ENCODE data around the gene TAF3.
A peak's percentile ranks its signal among the peaks of the same experiment; 100 is the strongest.

TAF3 gene

DNA sequence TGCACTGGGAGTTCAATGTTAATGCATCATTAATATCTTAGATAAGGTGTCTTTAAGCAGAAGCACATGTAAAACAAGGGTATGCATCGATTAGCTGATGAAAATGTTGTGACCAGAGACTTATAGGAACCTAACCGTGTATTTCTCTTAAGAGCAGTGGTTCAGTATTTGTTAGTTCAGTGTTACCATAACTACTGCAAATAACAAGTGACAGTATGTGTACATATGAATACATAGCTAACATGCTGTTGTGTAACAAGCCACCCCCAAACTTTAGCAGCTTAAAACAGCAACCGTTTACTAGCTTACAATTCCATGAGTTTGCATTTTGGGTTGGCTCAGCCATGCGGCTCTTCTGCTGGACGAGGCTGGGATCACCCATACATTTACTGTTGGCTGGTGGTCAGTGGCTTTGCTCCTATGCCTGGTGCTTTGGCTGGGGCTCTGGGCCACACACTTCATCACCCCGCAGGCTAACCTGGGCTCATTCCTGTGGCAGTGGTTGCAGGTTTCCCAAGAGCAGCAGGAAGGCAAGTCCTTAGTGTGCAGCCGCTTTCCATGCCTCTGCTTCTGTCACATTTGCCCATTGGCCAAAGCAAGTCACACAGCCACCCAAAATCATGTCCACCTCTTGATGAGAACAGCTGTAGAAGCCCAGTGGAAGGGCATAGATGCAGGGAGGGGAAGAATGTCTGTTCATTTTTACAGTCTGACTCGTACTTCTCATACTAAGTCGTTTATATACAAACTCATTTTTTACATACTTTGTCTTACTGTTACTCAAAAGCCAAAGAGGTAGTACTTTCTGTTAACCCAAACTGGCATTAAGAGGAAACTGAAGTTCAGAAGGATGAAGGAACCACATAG, 132.9 kb downstream of the TAF3 start:
- H3K27me3 ChIP-seq (ENCODE audit: control insufficient read depth, insufficient read depth, low read length), result no peaks in the 10 kb centered on the region
- no peak overlapping the region for H3K4me3 ChIP-seq (ENCODE audit: low read depth, low read length)
- H3K79me2 ChIP-seq, result no peaks in the 10 kb centered on the region
- no peaks in the 10 kb centered on the region for H3K9me3 ChIP-seq (ENCODE audit: control insufficient read depth, low read length)
- H3K9ac ChIP-seq, result no peak overlapping the region
- no peak overlapping the region for H3K4me2 ChIP-seq (ENCODE audit: low read length)
- no peak overlapping the region for H2AFZ ChIP-seq
- TF ChIP-seq, protein P1, sequence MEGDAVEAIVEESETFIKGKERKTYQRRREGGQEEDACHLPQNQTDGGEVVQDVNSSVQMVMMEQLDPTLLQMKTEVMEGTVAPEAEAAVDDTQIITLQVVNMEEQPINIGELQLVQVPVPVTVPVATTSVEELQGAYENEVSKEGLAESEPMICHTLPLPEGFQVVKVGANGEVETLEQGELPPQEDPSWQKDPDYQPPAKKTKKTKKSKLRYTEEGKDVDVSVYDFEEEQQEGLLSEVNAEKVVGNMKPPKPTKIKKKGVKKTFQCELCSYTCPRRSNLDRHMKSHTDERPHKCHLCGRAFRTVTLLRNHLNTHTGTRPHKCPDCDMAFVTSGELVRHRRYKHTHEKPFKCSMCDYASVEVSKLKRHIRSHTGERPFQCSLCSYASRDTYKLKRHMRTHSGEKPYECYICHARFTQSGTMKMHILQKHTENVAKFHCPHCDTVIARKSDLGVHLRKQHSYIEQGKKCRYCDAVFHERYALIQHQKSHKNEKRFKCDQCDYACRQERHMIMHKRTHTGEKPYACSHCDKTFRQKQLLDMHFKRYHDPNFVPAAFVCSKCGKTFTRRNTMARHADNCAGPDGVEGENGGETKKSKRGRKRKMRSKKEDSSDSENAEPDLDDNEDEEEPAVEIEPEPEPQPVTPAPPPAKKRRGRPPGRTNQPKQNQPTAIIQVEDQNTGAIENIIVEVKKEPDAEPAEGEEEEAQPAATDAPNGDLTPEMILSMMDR (IDR thresholded peaks at IDR 0.05), result no peak
- no peak overlapping the region for H3K27ac ChIP-seq
- H3K36me3 ChIP-seq (ENCODE audit: control insufficient read depth, insufficient read depth, low read length), result no peaks in the 10 kb centered on the region
- peaks cover 7% of the 10 kb centered on the region for H3K4me1 ChIP-seq

DNA sequence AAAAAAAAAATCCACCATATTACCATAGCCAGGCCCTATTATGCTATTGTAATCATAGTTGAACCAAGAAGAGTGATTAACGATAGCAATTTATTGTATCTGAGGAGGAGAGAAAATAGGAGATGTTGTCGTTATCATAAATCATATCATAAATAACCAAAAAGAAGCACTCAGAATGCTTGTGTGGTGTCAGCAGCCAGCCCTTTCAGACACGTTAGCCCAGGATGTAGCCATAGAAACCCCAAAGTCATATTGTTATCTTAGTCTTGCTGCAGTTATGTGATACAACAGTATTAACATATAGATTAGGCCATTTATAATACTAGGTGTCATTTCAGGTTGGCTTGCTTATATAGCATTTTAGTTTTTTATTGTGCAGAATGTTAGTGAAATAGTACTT, 134.0 kb downstream of the TAF3 start:
- no peak overlapping the region for H2AFZ ChIP-seq
- peaks cover 7% of the 10 kb centered on the region for H3K4me1 ChIP-seq
- no peak overlapping the region for H3K4me3 ChIP-seq (ENCODE audit: low read depth, low read length)
- H3K4me2 ChIP-seq (ENCODE audit: low read length), result no peak overlapping the region
- TF ChIP-seq, protein P1 (IDR thresholded peaks at IDR 0.05), result no peak
- no peaks in the 10 kb centered on the region for H3K27me3 ChIP-seq (ENCODE audit: control insufficient read depth, insufficient read depth, low read length)
- no peak overlapping the region for H3K27ac ChIP-seq
- no peaks in the 10 kb centered on the region for H3K36me3 ChIP-seq (ENCODE audit: control insufficient read depth, insufficient read depth, low read length)
- no peak overlapping the region for H3K9ac ChIP-seq
- H3K9me3 ChIP-seq (ENCODE audit: control insufficient read depth, low read length), result no peaks in the 10 kb centered on the region
- no peaks in the 10 kb centered on the region for H3K79me2 ChIP-seq

DNA sequence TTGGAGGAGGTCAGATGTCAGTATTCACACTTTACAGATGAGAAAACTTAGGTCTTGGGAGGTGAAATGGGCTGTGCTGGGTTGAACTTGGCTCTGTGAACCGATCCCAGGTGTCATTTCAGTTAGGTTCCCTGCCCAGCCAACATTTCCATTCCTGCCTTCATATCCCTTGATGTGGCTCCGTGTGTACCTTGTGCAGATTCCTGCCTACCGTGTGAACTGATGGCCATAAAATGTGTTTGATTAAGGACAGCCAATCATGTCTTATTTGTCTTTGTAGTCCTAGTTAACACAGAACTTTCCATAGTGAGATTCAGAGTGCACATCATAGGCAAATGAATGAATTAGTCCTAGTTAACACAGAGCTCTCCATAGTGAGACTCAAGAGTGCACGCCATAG, 135.1 kb downstream of the TAF3 start:
- Histone ChIP-seq H3K36me3 (ENCODE audit: control insufficient read depth, insufficient read depth, low read length) (no peaks in the 10 kb centered on the region), H2AFZ (no peak overlapping the region), H3K9me3 (ENCODE audit: control insufficient read depth, low read length) (no peaks in the 10 kb centered on the region), H3K27me3 (ENCODE audit: control insufficient read depth, insufficient read depth, low read length) (no peaks in the 10 kb centered on the region), H3K4me2 (ENCODE audit: low read length) (no peak overlapping the region), H3K9ac (no peak overlapping the region), H3K4me1 (peaks cover 7% of the 10 kb centered on the region), H3K27ac (no peak overlapping the region), H3K4me3 (ENCODE audit: low read depth, low read length) (no peak overlapping the region), H3K79me2 (no peaks in the 10 kb centered on the region)
- TF ChIP-seq, protein P1 (IDR thresholded peaks at IDR 0.05), result no peak

DNA sequence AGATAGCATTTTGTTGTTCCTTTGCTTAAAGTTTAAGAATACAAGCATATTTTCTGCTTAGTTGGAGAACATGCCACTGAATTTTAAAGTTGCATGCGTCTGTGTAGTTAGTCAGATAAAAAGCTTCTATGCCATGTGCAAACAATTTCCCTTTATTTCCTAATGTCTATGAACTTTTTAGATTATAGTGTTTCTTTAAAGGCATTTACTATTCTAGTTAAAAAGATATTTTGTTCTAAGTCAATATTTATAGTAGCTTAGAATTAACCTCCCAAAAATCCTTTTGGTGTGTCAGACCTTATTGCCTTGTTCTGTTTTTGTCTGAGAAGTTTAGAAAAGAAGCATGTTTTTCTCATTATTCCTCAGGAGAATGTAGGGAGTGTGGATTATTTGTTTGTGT, 137.1 kb downstream of the TAF3 start:
- TF ChIP-seq, protein P1 (IDR thresholded peaks at IDR 0.05), result no peak
- Histone ChIP-seq H3K79me2 (no peaks in the 10 kb centered on the region), H2AFZ (no peak overlapping the region), H3K9ac (no peak overlapping the region), H3K27ac (no peak overlapping the region), H3K27me3 (ENCODE audit: control insufficient read depth, insufficient read depth, low read length) (no peaks in the 10 kb centered on the region), H3K36me3 (ENCODE audit: control insufficient read depth, insufficient read depth, low read length) (no peaks in the 10 kb centered on the region), H3K9me3 (ENCODE audit: control insufficient read depth, low read length) (no peaks in the 10 kb centered on the region), H3K4me1 (peaks cover 7% of the 10 kb centered on the region), H3K4me3 (ENCODE audit: low read depth, low read length) (no peak overlapping the region), H3K4me2 (ENCODE audit: low read length) (no peak overlapping the region)

DNA sequence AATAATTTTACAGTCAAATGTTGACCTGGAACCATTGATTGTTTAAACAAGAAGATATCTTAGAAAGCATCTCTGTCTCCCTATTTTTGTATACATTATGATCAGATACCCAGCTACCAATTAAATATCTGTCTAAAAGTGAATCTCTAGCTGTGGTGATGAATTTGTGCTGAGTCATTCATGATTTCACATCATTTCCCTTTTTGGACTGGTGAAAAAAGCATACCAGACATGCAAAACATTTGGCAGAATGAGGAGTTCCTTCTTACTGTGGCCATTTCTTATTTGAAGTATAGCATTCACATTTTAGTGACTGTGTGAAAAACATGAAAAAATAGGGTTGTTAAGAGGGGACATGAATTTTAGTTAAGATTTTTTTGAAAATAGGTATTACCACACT, 138.2 kb downstream of the TAF3 start:
- H3K4me1 ChIP-seq, result peaks cover 7% of the 10 kb centered on the region
- TF ChIP-seq, protein P1 (IDR thresholded peaks at IDR 0.05), result no peak

More for the DNA sequence above, 138.2 kb downstream of the TAF3 start:
- Histone ChIP-seq H3K27me3 (ENCODE audit: control insufficient read depth, insufficient read depth, low read length) (no peaks in the 10 kb centered on the region), H3K36me3 (ENCODE audit: control insufficient read depth, insufficient read depth, low read length) (no peaks in the 10 kb centered on the region), H3K9ac (no peak overlapping the region), H3K79me2 (peaks cover 3% of the 10 kb centered on the region), H2AFZ (no peak overlapping the region), H3K4me3 (ENCODE audit: low read depth, low read length) (no peak overlapping the region), H3K4me2 (ENCODE audit: low read length) (peak overlapping the region; percentile 17), H3K27ac (no peak overlapping the region), H3K9me3 (ENCODE audit: control insufficient read depth, low read length) (no peaks in the 10 kb centered on the region)
